Fibroblast of lung (primary cell): ENCODE data around the gene PGA5. TPM values are rescaled to one million over a fixed set of nuclear protein-coding genes. Genes with fewer than 3 reads are reported as not detected.
A peak's percentile ranks its signal among the peaks of the same experiment; 100 is the strongest.

Source experiments
- DNase-seq, 2 donors: peaks; one replicate each; pipeline versions ENCODE4 v3.0.0 to v3.0.0-alpha.2; 2010; ENCODE audit warnings: low read depth in 2 of 2
- H2AFZ ChIP-seq: 2 replicates; pipeline ENCODE4 v1.5.1; 2012; ENCODE audit warnings: low read length, control low read depth, inconsistent platforms
- H3K27ac ChIP-seq: 2 replicates; pipeline ENCODE4 v1.5.1; 2011; ENCODE audit warnings: low read length, control low read depth; ENCODE audit not compliant: insufficient read depth
- H3K27me3 ChIP-seq: 2 replicates; pipeline ENCODE4 v1.5.1; 2011; ENCODE audit warnings: mild to moderate bottlenecking, low read length; ENCODE audit not compliant: control insufficient read depth, insufficient read depth
- H3K36me3 ChIP-seq: 2 replicates; pipeline ENCODE4 v1.5.1; 2011; ENCODE audit warnings: low read length; ENCODE audit not compliant: control insufficient read depth, insufficient read depth
- H3K4me1 ChIP-seq: 2 replicates; pipeline ENCODE4 v1.5.1; 2011; ENCODE audit warnings: low read length; ENCODE audit not compliant: control insufficient read depth, insufficient read depth; ENCODE audit errors: extremely low read depth
- H3K4me2 ChIP-seq: 2 replicates; pipeline ENCODE4 v1.5.1; 2011; ENCODE audit warnings: low read length, control low read depth; ENCODE audit not compliant: insufficient read depth; ENCODE audit errors: extremely low read depth
- H3K4me3 ChIP-seq, 4 experiments: fragments of 200-600 bp in 1 of 4; sonication (generic) in 1 of 4; replicated peaks in 1 of 4; 2 replicates each; pipeline ENCODE4 v1.5.1; 2011 to 2016; ENCODE audit warnings: low read length in 4 of 4, low read depth in 3 of 4, mild to moderate bottlenecking in 3 of 4, control low read depth in 2 of 4, inconsistent platforms in 1 of 4, mixed read lengths in 1 of 4; ENCODE audit not compliant: insufficient read depth in 1 of 4; ENCODE audit errors: control extremely low read depth in 1 of 4
- H3K79me2 ChIP-seq: 2 replicates; pipeline ENCODE4 v1.5.1; 2012; ENCODE audit warnings: mild to moderate bottlenecking, low read length, inconsistent platforms; ENCODE audit not compliant: control insufficient read depth, insufficient read depth
- H3K9ac ChIP-seq: 2 replicates; pipeline ENCODE4 v1.5.1; 2011; ENCODE audit warnings: mild to moderate bottlenecking, low read length, control low read depth; ENCODE audit not compliant: insufficient read depth
- H3K9me3 ChIP-seq: 2 replicates; pipeline ENCODE4 v1.5.1; 2012; ENCODE audit warnings: low read depth, low read length; ENCODE audit not compliant: control insufficient read depth, insufficient read depth
- H4K20me1 ChIP-seq: 2 replicates; pipeline ENCODE4 v1.5.1; 2011; ENCODE audit warnings: low read length; ENCODE audit not compliant: control insufficient read depth, insufficient read depth; ENCODE audit errors: extremely low read depth
- EZH2 ChIP-seq: IDR thresholded peaks from 2 replicates; pipeline ENCODE4 v1.5.1; 2012; ENCODE audit warnings: low read length, control low read depth, mild to moderate bottlenecking; ENCODE audit errors: missing control alignments
- polyA plus RNA-seq, 2 donors: library from polyadenylated mRNA; depleted of rRNA in 1 of 2; stranded (reverse) in 1 of 2; unstranded in 1 of 2; fragments of >200 nt; gene quantifications; 2 replicates each; pipeline ENCODE4 v1.2.1, GENCODE V29; 2011 to 2012; ENCODE audit warnings: missing spikeins in 1 of 2
- total RNA-seq: library from RNA; depleted of rRNA; stranded (reverse); fragments of >200 nt; gene quantifications from 2 replicates; pipeline ENCODE4 v1.2.1, GENCODE V29; 2014
- TF ChIP-seq, protein P1 (sequence below), 2 donors: IDR thresholded peaks in 1 of 2; conservative IDR thresholded peaks in 1 of 2; 1 replicate in 1 of 2; 2 replicates in 1 of 2; pipeline ENCODE4 v1.5.1; 2011 to 2012; ENCODE audit warnings: low read length in 2 of 2, control low read depth in 1 of 2, inconsistent platforms in 1 of 2, low read depth in 1 of 2, mild to moderate bottlenecking in 1 of 2

The PGA5 gene
- total and polyA plus RNA-seq, 2 donors (not counting 1 experiment from before 2014, with no cell fraction given): 1.3 to 3.3 TPM

- Histone ChIP-seq H3K4me1 (no peaks in the 10 kb centered on the region), H3K36me3 (no peaks in the 10 kb centered on the region), H3K9ac (no peak overlapping the region), H3K27me3 (no peaks in the 10 kb centered on the region), H2AFZ (no peak overlapping the region), H3K27ac (no peak overlapping the region), H3K4me2 (no peak overlapping the region), H3K4me3 (no peak overlapping the region), H3K79me2 (no peaks in the 10 kb centered on the region), H3K9me3 (no peaks in the 10 kb centered on the region), H4K20me1 (no peaks in the 10 kb centered on the region)
- no peak for TF ChIP-seq EZH2
- TF ChIP-seq, protein P1, sequence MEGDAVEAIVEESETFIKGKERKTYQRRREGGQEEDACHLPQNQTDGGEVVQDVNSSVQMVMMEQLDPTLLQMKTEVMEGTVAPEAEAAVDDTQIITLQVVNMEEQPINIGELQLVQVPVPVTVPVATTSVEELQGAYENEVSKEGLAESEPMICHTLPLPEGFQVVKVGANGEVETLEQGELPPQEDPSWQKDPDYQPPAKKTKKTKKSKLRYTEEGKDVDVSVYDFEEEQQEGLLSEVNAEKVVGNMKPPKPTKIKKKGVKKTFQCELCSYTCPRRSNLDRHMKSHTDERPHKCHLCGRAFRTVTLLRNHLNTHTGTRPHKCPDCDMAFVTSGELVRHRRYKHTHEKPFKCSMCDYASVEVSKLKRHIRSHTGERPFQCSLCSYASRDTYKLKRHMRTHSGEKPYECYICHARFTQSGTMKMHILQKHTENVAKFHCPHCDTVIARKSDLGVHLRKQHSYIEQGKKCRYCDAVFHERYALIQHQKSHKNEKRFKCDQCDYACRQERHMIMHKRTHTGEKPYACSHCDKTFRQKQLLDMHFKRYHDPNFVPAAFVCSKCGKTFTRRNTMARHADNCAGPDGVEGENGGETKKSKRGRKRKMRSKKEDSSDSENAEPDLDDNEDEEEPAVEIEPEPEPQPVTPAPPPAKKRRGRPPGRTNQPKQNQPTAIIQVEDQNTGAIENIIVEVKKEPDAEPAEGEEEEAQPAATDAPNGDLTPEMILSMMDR (conservative IDR thresholded peaks at IDR 0.05 in 1 of 2, IDR thresholded peaks at IDR 0.05 in 1 of 2; ENCODE audit: low read depth in 1 of 2, low read length in 2 of 2): no peak
- no peak for DNase-seq
Observed at GRCh38 chr11:61278001-61278470, 37.1 kb downstream of the PGA5 start.

DNA sequence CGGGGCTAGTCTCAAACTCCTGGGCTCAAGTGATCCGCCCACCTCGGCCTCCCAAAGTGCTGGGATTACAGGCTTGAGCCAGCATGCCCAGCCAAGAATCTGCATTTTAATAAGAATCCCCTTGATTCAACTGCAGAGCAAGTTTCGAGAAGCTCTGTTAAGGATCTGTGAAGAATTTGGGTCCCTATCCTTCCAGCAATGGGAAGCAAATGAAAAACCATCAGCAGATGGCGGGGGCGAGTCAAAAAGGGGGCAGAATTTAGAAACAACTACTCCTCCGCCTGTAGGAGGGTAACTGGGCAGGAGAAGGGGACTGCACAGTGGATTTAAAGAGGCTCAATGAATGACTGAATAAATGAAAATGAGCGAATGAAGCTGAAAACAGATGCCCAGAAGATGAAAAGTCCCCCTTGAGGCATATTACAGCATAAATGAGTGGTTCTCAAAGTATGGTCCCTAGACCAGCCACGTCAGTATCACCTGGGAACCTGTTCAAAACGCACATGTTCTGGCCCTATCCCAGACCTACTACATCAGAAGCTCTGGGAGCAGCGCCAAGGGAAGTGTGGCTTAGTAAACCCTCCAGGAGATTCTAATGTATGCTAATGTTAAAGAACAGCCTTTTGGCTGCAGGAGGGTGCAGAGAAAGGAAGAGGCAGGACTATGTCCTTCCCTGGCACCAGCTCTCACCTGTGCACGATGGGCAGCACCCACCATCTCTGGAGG lies 39.1 kb downstream of the PGA5 start:
- Histone ChIP-seq H3K27me3 (no peaks in the 10 kb centered on the region), H3K36me3 (no peaks in the 10 kb centered on the region), H3K79me2 (no peaks in the 10 kb centered on the region), H3K9me3 (no peaks in the 10 kb centered on the region), H3K4me3 (no peak overlapping the region), H3K4me1 (no peaks in the 10 kb centered on the region), H3K27ac (no peak overlapping the region), H2AFZ (no peak overlapping the region), H4K20me1 (no peaks in the 10 kb centered on the region), H3K4me2 (no peak overlapping the region), H3K9ac (no peak overlapping the region)
- TF ChIP-seq EZH2: no peak
- TF ChIP-seq, protein P1 (conservative IDR thresholded peaks at IDR 0.05 in 1 of 2, IDR thresholded peaks at IDR 0.05 in 1 of 2; ENCODE audit: low read depth in 1 of 2, low read length in 2 of 2): no peak
- DNase-seq: peak in 1 of 2 donors; percentile 46

GRCh38 chr11:61280883-61281580 lies 40.1 kb downstream of the PGA5 start:
- DNase-seq: no peak
- no peaks in the 10 kb centered on the region for H4K20me1 ChIP-seq
- H3K9me3 ChIP-seq: no peaks in the 10 kb centered on the region
- H3K79me2 ChIP-seq: no peaks in the 10 kb centered on the region
- H3K4me3 ChIP-seq: no peak overlapping the region
- H3K36me3 ChIP-seq: no peaks in the 10 kb centered on the region
- no peaks in the 10 kb centered on the region for H3K27me3 ChIP-seq
- H3K9ac ChIP-seq: no peak overlapping the region
- H2AFZ ChIP-seq: no peak overlapping the region
- H3K27ac ChIP-seq: no peak overlapping the region
- TF ChIP-seq EZH2: no peak
- TF ChIP-seq, protein P1 (conservative IDR thresholded peaks at IDR 0.05 in 1 of 2, IDR thresholded peaks at IDR 0.05 in 1 of 2; ENCODE audit: low read depth in 1 of 2, low read length in 2 of 2): no peak
- no peak overlapping the region for H3K4me2 ChIP-seq
- no peaks in the 10 kb centered on the region for H3K4me1 ChIP-seq
